Cortex of kidney (tissue), 1 donor: Measurements from ENCODE around the gene VPS9D1.

Experiments used
- DNase-seq: peaks from one replicate; lab custom pipeline; 2025; lab: John Stamatoyannopoulos, UW

The VPS9D1 gene

GRCh38 chr16:89720813-89721545 is at the start of gene VPS9D1, which contains the start of gene ZNF276:
TSS of gene VPS9D1 (minus strand) at chr16:89720898. CDS start at chr16:89720861, 37 bp downstream.
TSS of gene ZNF276 (plus strand) at chr16:89721537. CDS start at chr16:89721641, 104 bp downstream.
- no peak for DNase-seq

- no peak for DNase-seq
These were observed 49.7 kb upstream of the VPS9D1 start for GRCh38 chr16:89770367-89770766.

GRCh38 chr16:89765292-89765830 is 44.7 kb upstream of the VPS9D1 start:
- DNase-seq = no peak

GRCh38 chr16:89764711-89765201 is 44.1 kb upstream of the VPS9D1 start:
- no peak for DNase-seq

- DNase-seq = no peak
These were observed 40.7 kb upstream of the VPS9D1 start for GRCh38 chr16:89761304-89761922.

- DNase-seq = no peak
These were observed 39.1 kb upstream of the VPS9D1 start for GRCh38 chr16:89759746-89760340.

- no peak for DNase-seq
These were observed 28.9 kb upstream of the VPS9D1 start for GRCh38 chr16:89749637-89750036.

GRCh38 chr16:89748921-89749320 is 28.2 kb upstream of the VPS9D1 start:
- no peak for DNase-seq

- no peak for DNase-seq
These were observed 27.4 kb upstream of the VPS9D1 start for GRCh38 chr16:89748076-89748475.

GRCh38 chr16:89746043-89746442 is 25.3 kb upstream of the VPS9D1 start:
- no peak for DNase-seq

- no peak for DNase-seq
These were observed 24.1 kb upstream of the VPS9D1 start for GRCh38 chr16:89744813-89745212.

GRCh38 chr16:89742948-89743347 is 22.2 kb upstream of the VPS9D1 start:
- no peak for DNase-seq

- DNase-seq = no peak
These were observed 20.8 kb upstream of the VPS9D1 start for GRCh38 chr16:89741342-89742014.

GRCh38 chr16:89739383-89739782 is 18.7 kb upstream of the VPS9D1 start:
- DNase-seq = no peak

- DNase-seq = no peak
These were observed 18.0 kb upstream of the VPS9D1 start for GRCh38 chr16:89738538-89739317.

GRCh38 chr16:89738072-89738377 is 17.3 kb upstream of the VPS9D1 start:
- DNase-seq = no peak

GRCh38 chr16:89737341-89738071 is 16.8 kb upstream of the VPS9D1 start:
- DNase-seq = no peak

- DNase-seq = no peak
These were observed 15.9 kb upstream of the VPS9D1 start for GRCh38 chr16:89736554-89736953.

GRCh38 chr16:89733792-89734191 is 13.1 kb upstream of the VPS9D1 start:
- DNase-seq = no peak

GRCh38 chr16:89733322-89733721 is 12.6 kb upstream of the VPS9D1 start:
- no peak for DNase-seq

- no peak for DNase-seq
These were observed 12.2 kb upstream of the VPS9D1 start for GRCh38 chr16:89732918-89733242.
